ENCODE measurements around the gene SHISA2.

SHISA2 gene

DNA sequence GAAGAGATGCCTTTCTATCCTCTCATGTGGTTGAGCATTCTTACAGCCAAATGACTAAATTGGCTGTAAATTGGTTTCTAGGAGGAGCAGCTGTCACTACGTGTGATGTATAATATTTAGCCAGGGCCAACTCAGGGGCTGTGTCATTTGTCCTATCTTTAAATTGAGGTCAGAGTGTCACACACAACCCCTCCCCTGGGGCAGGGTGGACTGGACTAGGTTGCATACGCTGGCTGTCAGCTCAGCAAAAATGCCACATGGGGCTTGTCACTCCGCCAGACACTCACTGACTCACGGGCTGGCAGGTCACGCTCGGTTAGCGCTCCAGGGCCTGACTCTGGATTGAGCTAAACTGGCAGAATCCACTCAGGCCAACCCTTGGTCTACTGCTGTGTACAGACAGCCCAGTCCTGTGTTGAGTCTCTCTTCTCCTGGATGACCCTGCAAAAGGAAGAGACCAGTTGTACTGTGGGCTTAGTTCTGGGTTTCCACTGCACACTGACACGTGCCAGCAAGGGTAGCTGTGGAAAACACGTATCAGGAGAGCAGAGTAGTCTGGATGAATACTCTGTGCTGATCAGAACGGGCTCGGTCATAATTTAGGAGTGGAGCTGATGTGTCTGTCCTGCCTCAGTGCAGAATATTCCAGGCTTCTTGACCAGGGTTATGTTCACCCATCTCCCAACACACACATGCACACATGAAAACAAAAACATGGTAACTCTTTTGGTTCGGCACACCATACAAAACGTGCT is 29.1 kb downstream of the SHISA2 start:
- no peak overlapping the region for H3K4me3 ChIP-seq (ENCODE audit: low read depth, low read length)
- TF ChIP-seq, protein P1, sequence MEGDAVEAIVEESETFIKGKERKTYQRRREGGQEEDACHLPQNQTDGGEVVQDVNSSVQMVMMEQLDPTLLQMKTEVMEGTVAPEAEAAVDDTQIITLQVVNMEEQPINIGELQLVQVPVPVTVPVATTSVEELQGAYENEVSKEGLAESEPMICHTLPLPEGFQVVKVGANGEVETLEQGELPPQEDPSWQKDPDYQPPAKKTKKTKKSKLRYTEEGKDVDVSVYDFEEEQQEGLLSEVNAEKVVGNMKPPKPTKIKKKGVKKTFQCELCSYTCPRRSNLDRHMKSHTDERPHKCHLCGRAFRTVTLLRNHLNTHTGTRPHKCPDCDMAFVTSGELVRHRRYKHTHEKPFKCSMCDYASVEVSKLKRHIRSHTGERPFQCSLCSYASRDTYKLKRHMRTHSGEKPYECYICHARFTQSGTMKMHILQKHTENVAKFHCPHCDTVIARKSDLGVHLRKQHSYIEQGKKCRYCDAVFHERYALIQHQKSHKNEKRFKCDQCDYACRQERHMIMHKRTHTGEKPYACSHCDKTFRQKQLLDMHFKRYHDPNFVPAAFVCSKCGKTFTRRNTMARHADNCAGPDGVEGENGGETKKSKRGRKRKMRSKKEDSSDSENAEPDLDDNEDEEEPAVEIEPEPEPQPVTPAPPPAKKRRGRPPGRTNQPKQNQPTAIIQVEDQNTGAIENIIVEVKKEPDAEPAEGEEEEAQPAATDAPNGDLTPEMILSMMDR (IDR thresholded peaks at IDR 0.05; ENCODE audit: control insufficient read depth, extremely low read depth, insufficient read depth): no peak
- DNase-seq (ENCODE audit: low read depth): no peak

- no peak overlapping the region for H3K4me3 ChIP-seq (ENCODE audit: low read depth, low read length)
- TF ChIP-seq, protein P1 (IDR thresholded peaks at IDR 0.05; ENCODE audit: control insufficient read depth, extremely low read depth, insufficient read depth): no peak
- DNase-seq (ENCODE audit: low read depth): no peak
These were observed 29.9 kb downstream of the SHISA2 start for GRCh38 chr13:26021956-26022355.

- H3K4me3 ChIP-seq (ENCODE audit: low read depth, low read length): no peak overlapping the region
- DNase-seq (ENCODE audit: low read depth): no peak
- TF ChIP-seq, protein P1 (IDR thresholded peaks at IDR 0.05; ENCODE audit: control insufficient read depth, extremely low read depth, insufficient read depth): no peak
These were observed 30.3 kb downstream of the SHISA2 start for GRCh38 chr13:26021516-26021915.

GRCh38 chr13:26020891-26021290 is 30.9 kb downstream of the SHISA2 start:
- DNase-seq (ENCODE audit: low read depth): no peak
- H3K4me3 ChIP-seq (ENCODE audit: low read depth, low read length): no peak overlapping the region
- TF ChIP-seq, protein P1 (IDR thresholded peaks at IDR 0.05; ENCODE audit: control insufficient read depth, extremely low read depth, insufficient read depth): no peak

DNA sequence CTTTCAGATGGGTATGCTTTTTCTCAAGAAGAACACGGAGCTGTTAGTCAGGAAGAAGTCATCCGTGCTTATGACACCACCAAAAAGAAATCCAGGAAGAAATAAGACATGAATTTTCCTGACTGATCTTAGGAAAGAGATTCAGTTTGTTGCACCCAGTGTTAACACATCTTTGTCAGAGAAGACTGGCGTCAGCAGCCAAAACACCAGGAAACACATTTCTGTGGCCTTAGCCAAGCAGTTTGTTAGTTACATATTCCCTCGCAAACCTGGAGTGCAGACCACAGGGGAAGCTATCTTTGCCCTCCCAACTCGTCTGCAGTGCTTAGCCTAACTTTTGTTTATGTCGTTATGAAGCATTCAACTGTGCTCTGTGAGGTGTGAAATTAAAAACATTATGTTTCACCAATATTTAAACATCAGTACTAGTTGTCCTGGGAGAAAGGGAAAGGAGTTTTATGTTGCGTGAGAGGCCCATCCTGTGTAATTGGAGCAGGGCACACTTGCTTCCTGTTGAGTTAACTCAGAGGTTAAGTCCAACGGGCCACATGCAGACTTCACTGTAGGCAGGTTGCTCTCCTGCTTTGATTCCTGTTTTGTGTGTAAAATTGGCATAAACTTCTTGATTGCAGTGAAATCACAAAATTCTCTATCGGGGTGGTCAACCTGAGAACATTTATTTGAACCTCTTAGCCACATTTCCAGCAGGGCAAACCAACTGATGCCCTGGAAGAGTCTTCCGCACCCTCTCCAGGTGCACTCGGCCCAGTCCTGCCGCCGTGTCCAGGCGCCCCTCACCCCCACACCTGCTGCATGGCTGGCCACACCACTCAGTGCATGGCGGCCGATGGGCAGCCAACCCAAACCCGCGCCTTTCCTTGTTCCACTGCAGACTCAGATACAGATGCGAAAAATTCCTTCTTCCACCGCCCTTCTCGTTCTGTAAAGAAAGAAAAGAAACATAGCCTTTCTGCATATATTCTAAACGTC is 31.6 kb downstream of the SHISA2 start:
- TF ChIP-seq, protein P1 (IDR thresholded peaks at IDR 0.05; ENCODE audit: control insufficient read depth, extremely low read depth, insufficient read depth): no peak
- H3K4me3 ChIP-seq (ENCODE audit: low read depth, low read length): no peak overlapping the region
- DNase-seq (ENCODE audit: low read depth): no peak

DNA sequence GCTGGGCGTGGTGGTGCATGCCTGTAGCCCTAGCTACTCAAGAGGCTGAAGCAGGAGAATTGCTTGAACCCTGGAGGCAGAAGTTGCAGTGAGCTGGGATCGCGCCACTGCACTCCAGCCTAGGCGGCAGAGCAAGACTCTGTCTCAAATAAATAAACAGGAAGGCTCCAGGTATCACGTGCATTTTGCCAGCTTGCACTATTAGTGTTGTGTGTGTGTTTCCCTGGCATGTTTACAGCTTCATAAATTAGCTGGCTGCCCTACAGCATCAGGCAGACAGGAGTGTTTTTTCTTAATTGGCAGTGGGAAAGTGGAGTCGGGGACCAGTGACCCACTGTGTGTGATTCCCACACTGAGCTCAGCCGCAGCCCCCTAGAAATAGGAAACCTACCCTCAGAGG is 32.6 kb downstream of the SHISA2 start:
- no peak overlapping the region for H3K4me3 ChIP-seq (ENCODE audit: low read depth, low read length)
- TF ChIP-seq, protein P1 (IDR thresholded peaks at IDR 0.05; ENCODE audit: control insufficient read depth, extremely low read depth, insufficient read depth): no peak
- DNase-seq (ENCODE audit: low read depth): no peak

Measured in LNCaP clone FGC (cell line).